MM.1S (cell line): ENCODE data around the gene BHLHA15.

ENCODE experiments used
- EZH2 ChIP-seq: fragments of 300-600 bp; sonication (generic); optimal IDR thresholded peaks from 2 replicates; pipeline ENCODE3; 2017; ENCODE audit warnings: low read depth, mild to moderate bottlenecking, antibody characterized with exemption, low read length, mixed read lengths
- EZH2phosphoT487 ChIP-seq: fragments of 300-600 bp; sonication (generic); IDR thresholded peaks from 2 replicates; pipeline ENCODE4 v1.6.1; 2018; ENCODE audit warnings: antibody characterized with exemption, low read length
- TF ChIP-seq, protein P1 (sequence below): fragments of 300-600 bp; sonication (generic); IDR thresholded peaks from 2 replicates; pipeline ENCODE4 v1.5.1; 2016; ENCODE audit warnings: antibody characterized with exemption, low read length, mixed read lengths

- TF ChIP-seq EZH2 (no peak), EZH2phosphoT487 (no peak)
- TF ChIP-seq, protein P1, sequence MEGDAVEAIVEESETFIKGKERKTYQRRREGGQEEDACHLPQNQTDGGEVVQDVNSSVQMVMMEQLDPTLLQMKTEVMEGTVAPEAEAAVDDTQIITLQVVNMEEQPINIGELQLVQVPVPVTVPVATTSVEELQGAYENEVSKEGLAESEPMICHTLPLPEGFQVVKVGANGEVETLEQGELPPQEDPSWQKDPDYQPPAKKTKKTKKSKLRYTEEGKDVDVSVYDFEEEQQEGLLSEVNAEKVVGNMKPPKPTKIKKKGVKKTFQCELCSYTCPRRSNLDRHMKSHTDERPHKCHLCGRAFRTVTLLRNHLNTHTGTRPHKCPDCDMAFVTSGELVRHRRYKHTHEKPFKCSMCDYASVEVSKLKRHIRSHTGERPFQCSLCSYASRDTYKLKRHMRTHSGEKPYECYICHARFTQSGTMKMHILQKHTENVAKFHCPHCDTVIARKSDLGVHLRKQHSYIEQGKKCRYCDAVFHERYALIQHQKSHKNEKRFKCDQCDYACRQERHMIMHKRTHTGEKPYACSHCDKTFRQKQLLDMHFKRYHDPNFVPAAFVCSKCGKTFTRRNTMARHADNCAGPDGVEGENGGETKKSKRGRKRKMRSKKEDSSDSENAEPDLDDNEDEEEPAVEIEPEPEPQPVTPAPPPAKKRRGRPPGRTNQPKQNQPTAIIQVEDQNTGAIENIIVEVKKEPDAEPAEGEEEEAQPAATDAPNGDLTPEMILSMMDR, result no peak
Observed at GRCh38 chr7:98204670-98205069, 6.6 kb upstream of the BHLHA15 start.
